GM19239 (cell line): Measurements from ENCODE around the gene PRDM16.

Source experiments
- DNase-seq: peaks from one replicate; pipeline ENCODE4 v3.0.0; 2011; ENCODE audit warnings: low spot score; ENCODE audit not compliant: insufficient read length
- FAIRE-seq: peaks from 2 replicates; lab custom pipeline; 2011; peaks lifted over from hg19 to GRCh38; lab: Jason Lieb, UNC

The PRDM16 gene

DNA sequence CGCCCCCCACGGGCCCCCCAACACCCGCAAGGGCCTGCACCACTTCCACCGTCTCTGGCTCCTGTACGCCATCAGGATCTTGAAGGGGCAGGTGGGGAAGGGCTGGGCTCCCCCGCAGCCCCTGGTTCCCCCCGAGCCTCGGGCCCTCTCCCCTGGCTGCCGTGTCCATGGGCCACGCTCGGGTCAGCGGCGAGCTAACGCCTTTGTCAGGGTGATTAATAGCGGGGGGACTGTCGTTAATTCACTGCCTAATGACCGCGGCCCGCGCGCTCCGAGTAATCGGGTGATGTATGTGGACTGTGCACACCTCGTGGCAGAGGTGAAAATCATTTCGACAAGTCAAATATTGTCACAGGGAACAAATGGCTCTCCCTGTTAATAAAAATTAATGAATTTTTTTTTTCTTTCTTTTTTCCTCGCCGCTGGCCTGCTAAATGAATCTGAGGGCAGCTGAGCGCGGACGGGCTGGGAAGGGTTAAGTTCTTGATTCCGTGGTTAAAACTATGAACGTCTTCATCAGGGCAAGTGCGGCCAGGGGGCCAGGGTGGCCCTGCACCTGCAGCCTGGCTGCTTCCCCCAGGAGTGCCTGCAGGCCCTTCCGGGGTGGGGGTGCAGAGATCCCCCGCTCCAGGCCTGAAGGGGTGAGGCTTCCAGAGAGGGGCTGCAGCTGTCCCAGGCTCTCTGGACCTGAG is 100.8 kb downstream of the PRDM16 start:
- DNase-seq (no peak), FAIRE-seq (no peak)

DNA sequence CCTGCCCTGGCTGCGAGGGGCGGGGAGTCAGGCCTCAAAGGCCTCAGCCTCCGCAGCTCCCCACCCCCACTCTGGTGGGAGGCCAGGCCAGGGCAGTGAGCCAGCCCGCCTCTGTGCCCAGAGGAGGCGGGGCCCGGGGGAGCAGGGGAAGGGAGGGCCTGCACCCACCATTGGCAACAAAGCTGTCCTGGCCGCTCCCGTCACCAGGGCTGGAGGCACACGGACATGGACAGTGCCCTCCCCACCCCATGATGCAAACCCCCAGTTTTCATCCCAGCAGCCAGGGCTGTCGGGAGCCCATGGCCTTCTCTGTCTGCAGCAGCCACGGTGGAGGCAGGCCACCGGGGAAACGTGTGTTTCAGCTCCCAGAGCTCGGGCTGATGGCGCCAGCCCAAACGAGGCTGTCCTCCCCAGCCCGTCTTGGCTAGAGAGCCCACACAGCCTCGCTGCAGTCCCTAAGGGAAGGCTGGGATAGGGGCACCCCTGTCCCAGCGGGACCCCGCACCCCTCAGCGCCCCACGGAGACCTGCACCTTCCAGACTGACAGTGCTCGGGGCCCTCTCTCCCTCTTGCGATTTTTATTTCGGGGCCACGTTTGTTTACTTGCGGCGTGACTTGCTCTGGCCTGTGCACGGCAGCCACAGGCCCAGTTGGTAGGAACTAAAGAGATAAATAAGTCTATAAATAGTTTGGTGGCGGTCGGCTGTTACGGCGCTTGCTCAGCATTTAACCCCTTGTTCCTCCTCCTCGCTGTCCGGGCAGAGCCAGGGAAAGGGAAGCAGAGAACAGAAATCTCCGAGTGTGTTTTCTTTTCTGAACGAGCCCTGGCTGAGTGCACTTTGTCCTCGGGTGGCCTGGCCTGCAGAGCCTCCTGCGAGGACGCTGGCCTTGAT is 101.8 kb downstream of the PRDM16 start:
- FAIRE-seq = no peak
- DNase-seq = no peak

DNA sequence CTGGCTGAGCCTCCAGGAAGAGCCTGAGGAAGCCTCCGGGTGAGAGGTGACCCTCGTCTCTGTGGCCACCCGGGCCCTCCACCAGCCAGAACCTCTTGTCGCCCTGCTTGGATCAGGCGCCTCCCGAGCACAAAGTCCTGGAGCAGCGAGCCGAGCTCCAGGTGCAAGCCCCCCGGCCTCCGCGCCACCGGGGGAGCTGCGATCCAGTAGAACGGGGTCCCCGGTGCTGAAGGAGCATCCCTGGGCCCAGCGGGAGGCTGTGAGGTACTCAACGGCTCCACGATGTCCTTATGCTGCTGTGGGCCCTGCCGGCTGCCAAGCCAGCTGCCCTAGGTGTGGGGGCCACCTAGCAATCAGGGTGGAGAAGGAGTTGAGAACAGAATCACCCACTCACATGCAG is 102.8 kb downstream of the PRDM16 start:
- FAIRE-seq (no peak), DNase-seq (no peak)

DNA sequence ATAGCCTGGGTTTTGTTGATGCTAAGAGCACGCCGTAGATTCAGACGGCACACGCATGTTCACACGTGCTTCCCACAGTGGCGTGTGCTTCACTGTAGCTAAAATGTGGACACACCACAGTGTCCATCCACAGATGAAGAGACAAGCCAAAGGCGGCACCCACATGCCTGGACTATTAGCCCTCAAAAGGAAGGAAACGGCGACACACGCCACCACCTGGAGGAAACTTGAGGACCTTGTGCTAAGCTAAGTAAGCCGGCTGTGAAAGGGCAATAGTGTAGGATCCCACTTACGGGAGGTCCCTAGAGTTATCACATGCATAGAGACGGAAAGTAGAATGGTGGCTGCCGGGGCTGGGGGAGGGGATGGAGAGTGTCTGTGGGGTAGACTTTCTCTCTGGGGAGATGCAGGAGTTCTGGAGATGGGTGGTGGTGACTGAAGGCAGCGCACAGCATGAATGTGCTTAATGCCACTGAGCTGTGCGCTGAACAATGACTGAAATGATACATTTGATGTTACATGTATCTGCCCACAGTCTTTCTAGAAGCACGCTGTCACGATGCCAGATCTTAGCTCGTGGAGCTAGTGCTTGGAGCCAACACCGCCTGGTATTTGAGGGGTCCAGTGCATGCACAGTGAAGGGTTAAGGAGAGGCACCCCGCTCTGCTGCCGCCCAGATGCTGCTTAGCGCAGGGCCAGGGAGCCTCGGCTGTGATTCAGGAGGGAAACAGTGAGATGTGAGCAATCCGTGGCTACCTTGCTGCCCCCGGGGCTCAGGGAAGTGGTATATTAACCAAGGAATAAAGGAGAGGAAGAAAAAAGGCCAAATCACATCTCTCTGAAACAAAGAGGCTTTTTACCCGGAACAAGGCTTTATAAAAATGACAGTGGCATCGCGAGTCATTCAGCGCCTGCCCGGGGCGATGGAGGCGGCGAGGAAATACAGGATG is 103.7 kb downstream of the PRDM16 start:
- FAIRE-seq (no peak), DNase-seq (no peak)

DNA sequence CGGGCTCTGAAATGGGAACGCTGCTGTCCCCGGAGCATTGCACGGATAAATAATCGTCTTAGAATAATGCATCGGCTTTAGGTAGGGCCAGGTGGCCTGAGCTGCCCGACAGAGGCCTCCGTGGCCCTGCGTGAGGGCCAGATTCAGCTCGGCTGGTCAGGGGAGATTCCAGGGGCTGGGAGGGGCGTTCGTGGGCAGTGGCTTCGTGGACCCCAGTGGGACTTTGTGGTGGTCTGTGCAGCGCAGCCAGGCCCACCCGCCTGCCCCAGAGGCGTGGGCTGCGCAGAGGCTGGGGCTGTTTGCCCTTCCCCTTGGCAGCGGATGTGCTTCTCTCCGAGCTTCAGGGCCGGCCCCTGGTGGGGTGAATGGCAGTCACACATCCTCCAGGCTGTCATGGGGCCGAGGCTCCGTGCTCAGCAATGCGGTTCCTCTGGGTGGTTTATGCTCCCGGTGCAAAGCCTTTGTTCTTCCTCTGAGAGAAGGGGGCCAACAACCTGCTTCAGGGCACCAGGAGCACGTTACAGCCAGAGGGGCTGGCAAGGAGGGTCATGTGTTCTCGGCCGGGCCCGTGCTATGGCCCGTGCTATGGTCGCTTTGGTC is 104.5 kb downstream of the PRDM16 start:
- no peak for DNase-seq
- FAIRE-seq = no peak

DNA sequence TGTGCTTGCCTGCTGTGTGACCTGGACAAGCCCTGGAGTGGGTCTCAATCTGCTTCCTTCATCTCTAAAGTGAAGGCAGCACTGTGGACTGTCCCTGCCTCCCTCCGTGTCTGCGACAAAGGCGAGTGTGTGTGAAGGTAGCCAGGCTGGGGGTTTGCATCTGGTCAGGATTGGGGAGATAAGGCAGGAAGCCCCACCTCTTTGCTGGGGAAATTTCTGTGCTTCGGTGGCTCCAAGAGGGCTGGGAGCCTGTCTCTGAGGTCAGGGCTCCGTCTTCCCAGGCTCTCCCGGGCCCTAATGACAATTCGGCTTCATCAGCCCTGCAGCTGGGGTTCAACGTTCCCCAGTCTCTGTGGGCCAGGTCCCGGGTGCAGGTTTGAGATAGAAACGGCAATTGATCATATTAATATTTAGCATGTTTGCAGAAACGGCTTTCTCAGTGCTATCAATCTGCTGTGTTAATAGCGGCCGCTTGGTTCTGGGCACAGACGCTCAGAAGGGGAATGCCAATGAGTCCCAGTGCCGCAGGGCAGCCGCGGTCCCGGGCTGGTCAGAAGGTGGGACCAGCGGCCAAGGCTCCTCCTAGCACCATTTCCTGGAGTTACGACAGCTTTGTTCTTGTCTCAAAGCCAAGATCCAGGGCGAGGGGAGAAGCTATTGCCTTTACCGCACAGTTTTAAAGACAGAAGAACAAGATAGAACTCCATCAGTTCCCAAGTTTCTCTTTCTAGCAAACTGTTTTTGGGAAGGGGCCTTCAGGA is 105.7 kb downstream of the PRDM16 start:
- no peak for DNase-seq
- no peak for FAIRE-seq

DNA sequence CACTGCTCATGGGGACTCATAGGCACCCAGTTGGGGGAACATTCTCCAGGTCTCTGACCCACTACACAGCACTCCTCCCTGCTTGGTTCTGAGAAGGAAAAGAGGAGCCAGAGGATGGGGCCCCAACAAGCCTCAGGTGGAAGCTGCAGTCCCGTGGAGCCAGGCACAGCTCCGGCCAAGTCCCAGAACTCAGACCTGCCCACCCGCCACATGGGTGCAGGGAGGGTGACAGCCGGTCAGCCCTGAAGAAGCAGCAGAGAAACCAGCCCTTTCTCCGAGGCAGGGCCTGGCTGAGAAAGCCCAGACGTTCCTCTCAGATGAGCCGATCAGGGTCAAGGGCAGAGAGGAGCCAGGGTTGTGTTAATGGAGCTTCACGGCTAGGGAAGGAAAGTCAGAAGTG is 106.5 kb downstream of the PRDM16 start:
- FAIRE-seq (no peak), DNase-seq (no peak)

DNA sequence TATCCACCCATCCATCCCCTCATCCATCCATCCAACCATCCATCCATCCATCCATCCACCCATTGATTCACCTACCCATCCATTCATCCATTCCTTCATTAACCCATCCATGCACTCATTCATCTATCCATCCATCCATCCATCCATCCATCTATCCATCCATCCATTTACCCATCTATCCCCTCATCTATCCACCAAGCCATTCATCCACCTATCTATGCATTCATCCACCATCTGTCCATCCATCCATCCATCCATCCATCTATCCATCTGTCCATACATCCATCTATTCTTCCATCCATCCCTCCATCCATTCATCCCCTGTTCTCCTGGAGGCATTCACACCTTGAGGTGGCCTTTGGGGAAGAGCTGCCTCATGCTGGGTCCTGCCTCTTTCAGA is 107.0 kb downstream of the PRDM16 start:
- DNase-seq = no peak
- FAIRE-seq = no peak

DNA sequence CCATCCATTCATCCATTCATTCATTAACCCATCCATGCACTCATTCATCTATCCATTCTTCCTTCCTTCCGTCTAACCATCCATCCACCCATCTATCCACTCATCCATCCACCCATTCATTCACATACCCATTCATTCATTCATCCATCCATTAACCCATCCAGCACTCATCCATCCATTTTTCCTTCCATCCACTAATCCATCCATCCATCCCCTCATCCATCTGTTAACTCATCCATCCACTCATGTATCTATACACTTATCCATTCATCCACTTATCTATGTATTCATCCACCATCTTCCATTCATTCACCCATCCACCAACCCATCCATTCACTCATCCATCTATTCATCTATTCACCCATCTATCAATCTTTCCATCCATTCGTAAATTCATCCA is 107.8 kb downstream of the PRDM16 start:
- DNase-seq = no peak
- no peak for FAIRE-seq

DNA sequence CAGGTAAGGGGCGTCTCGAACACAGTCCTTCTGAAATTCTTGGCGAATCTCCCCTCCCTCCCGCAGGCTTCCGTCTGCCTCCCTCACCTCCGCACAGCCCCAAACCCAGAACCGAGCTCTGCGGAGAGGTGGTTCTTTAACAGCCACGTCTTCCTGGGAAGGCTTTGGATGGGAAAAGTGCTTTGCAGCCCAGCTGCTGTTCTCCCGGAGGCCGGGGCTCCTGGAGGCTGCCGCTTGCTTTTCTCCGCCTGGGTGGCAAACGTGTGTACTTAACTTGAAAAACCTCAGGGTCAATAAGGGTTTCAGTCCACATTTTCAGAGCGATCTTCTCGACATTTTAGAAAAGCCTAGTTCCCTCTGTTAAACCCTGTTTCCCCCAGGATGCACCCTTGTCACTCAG is 109.3 kb downstream of the PRDM16 start:
- DNase-seq = no peak
- no peak for FAIRE-seq

DNA sequence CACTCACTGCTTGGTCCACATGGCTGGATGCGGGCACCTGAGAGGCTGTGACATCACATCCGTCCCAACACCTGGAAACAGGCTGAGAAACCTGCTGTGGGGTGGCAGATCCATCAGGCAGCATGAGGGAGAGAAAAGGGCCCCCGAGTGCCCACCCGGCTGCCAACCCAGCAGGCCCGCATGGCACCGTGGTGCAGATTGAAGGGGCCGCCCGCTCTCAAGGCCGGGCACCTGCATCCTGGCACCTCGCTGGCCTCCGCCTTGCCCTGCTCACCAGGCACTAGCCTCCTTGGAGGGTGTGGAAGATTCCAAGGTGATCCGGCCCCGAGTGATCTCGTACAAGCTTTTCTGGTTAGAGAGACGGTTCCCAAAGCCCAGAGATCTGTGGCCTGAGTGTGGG is 110.5 kb downstream of the PRDM16 start:
- DNase-seq (no peak), FAIRE-seq (no peak)

DNA sequence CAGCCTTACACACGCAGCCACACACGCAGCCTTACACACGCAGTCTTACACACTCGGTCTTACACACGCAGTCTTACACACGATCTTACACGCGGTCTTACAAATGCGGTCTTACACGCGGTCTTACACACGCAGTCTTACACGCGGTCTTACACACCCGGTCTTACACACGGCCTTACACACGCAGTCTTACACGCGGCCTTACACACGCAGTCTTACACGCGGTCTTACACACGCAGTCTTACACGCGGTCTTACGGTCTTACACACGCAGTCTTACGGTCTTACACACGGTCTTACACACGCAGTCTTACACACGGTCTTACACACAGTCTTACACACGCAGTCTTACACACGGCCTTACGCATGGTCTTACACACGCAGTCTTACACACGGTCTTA is 111.9 kb downstream of the PRDM16 start:
- no peak for DNase-seq
- FAIRE-seq = no peak

DNA sequence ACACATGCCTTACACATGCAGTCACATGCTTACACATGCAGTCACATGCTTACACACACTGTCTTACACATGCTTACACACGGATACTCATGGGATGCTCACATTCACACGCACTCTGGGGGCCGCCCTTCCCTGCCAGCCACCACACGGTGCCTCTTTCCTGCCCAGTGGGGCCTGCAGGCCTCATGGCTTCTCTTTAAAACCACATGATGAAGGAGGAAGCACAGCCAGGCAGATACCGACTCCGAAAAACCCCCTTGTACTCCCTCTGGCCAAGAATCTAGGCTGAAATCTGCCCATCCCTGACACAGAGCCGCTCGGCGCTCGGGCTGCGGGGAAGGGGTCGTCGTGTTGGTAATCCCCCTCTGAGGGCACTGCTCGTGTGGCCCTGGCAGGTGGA is 113.0 kb downstream of the PRDM16 start:
- FAIRE-seq (no peak), DNase-seq (no peak)

DNA sequence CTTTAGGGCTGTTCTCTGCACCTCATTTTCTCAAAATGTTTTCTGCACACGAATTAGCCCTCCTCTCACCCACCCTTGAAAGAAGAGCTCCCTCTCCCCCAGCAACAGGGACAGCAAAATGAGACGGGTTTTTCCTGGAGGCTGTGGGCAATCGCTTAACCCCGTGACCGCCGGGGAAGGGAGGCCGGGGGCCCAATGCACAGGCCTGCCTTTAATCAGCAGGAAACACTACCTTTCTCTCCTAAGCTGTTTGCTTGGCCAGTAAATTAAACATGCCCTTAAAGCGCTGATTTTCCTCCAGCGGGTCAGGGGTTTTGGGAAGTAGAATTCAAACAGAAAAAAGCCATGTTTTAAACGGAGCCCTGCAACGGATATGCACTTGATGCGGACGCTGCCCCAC is 114.4 kb downstream of the PRDM16 start:
- DNase-seq (no peak), FAIRE-seq (no peak)

DNA sequence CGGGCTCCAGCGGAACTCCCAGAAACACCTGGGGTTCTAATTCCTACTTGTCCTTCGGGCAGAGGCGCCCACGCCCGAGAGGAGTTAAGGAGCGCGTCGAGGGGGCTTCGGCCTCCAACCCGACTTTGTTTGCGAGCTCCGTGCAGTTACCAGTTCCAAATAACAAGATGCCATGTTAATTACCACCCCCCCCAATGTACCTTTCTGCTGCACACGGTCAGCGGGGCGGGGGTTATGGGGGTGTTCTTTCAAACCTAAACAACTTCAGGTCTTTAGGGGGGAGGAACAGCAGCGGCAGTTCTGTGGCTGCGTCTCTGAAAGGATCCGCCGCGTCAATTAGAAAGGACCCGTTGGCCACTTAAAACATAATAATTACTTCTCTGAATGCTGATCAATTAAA is 114.8 kb downstream of the PRDM16 start:
- FAIRE-seq = no peak
- no peak for DNase-seq

DNA sequence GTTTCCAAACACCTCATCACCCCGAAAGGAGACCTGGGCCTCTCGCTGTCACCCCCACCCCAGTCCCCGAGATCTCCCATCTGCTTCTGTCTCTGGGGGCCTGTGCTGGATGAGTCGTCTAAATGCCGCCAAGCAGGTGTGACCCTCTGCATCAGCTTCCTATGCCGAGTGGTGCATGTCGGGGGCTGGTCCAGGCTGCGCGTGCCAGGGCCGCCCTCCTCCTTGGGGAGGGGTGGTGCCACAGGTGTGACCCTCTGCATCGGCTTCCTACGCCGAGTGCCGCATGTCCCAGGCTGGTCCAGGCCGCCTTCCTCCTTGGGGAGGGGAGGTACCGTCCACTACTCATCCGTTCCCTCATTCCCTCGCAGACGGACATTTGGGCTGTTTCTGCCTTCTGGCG is 115.7 kb downstream of the PRDM16 start:
- FAIRE-seq = no peak
- no peak for DNase-seq

DNA sequence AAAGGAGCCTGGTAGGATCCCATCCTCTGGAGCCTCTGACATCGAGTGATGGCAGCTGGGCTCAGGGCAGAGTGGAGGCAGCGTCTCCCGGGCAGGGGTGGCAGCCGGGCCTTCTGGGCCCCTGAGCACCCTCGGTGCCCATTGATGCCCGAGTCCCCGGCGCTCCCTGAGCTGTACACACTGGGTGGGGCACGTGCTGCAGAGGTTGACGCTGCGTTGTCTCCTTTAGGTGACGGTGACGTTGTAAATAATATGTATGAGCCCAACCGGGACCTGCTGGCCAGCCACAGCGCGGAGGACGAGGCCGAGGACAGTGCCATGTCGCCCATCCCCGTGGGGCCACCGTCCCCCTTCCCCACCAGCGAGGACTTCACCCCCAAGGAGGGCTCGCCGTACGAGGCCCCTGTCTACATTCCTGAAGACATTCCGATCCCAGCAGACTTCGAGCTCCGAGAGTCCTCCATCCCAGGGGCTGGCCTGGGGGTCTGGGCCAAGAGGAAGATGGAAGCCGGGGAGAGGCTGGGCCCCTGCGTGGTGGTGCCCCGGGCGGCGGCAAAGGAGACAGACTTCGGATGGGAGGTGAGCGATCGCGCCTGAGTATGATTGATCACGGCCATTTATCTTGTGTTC is 117.0 kb downstream of the PRDM16 start:
- FAIRE-seq (no peak), DNase-seq (no peak)

DNA sequence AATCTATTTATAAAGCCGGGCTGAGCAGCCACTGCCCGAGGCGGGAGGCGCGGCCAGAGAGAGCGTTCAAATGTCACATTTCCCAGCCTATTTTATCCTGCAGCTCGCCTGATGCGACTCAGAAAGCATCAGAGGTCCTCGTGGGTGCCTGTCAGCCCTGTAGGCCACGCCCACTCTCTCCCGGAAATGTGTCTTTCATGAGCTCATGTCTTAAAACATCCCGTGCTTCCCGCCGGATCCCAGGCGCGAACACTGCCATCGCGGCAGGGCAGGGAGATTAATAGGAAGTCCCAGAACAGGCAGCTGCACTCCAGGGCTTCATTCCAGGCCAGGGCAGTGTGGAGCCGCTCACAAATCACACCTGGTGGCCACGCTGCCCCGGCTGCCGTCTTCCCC is 117.5 kb downstream of the PRDM16 start:
- FAIRE-seq = no peak
- no peak for DNase-seq
